ENCODE measurements around the gene GRHL1. TPM values are rescaled to one million over a fixed set of nuclear protein-coding genes. Genes with fewer than 3 reads are reported as not detected.

Gene GRHL1
- total RNA-seq, 1 experiment from 2014 or later = 2.5 TPM

- H3K23ac ChIP-seq (ENCODE audit: insufficient read length, low read depth, low read length) = no peak overlapping the region
- H3K79me1 ChIP-seq (ENCODE audit: insufficient read depth, low read depth, low read length, poor library complexity, severe bottlenecking) = no peaks in the 10 kb centered on the region
- no peak overlapping the region for H2AK5ac ChIP-seq (ENCODE audit: insufficient read length, low read length)
- Mint-ChIP-seq H3K27me3 (ENCODE audit: low read depth) (peaks cover 15% of the 10 kb centered on the region), H3K27ac (no peak overlapping the region; a peak in 1 of 7 replicates), H3K36me3 (ENCODE audit: insufficient read depth in 1 of 3, low read depth in 3 of 3) (no peaks in the 10 kb centered on the region; a peak in 1 of 7 replicates), H3K4me1 (no peaks in the 10 kb centered on the region), H3K9me3 (no peaks in the 10 kb centered on the region), H3K4me3 (no peak overlapping the region)
- H3K23me2 ChIP-seq (ENCODE audit: insufficient read length, low read depth, low read length, poor library complexity, severe bottlenecking) = peaks cover 4% of the 10 kb centered on the region
- H3K4ac ChIP-seq (ENCODE audit: low read depth, low read length) = no peak overlapping the region
- DNase-seq = no peak
- H3T11ph ChIP-seq (ENCODE audit: low read length) = no peak overlapping the region
- no peak overlapping the region for H2BK15ac ChIP-seq (ENCODE audit: low read depth, low read length)
- no peak overlapping the region for H2AFZ ChIP-seq (ENCODE audit: low read length)
- no peaks in the 10 kb centered on the region for H4K20me1 ChIP-seq (ENCODE audit: control insufficient read depth, insufficient read depth, insufficient read length)
- no peak overlapping the region for H2BK5ac ChIP-seq (ENCODE audit: insufficient read length, low read length)
- TF ChIP-seq, protein P1, sequence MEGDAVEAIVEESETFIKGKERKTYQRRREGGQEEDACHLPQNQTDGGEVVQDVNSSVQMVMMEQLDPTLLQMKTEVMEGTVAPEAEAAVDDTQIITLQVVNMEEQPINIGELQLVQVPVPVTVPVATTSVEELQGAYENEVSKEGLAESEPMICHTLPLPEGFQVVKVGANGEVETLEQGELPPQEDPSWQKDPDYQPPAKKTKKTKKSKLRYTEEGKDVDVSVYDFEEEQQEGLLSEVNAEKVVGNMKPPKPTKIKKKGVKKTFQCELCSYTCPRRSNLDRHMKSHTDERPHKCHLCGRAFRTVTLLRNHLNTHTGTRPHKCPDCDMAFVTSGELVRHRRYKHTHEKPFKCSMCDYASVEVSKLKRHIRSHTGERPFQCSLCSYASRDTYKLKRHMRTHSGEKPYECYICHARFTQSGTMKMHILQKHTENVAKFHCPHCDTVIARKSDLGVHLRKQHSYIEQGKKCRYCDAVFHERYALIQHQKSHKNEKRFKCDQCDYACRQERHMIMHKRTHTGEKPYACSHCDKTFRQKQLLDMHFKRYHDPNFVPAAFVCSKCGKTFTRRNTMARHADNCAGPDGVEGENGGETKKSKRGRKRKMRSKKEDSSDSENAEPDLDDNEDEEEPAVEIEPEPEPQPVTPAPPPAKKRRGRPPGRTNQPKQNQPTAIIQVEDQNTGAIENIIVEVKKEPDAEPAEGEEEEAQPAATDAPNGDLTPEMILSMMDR (conservative IDR thresholded peaks at IDR 0.05) = no peak
- no peak overlapping the region for H3K9ac ChIP-seq (ENCODE audit: extremely low read depth, insufficient read length, low read length)
- no peak overlapping the region for H2BK20ac ChIP-seq (ENCODE audit: low read depth, low read length, poor library complexity, severe bottlenecking)
- H4K91ac ChIP-seq (ENCODE audit: insufficient read length, low read depth, low read length) = no peak overlapping the region
- H3K56ac ChIP-seq (ENCODE audit: insufficient read length, low read depth, low read length) = no peak overlapping the region
- no peak overlapping the region for H2BK12ac ChIP-seq (ENCODE audit: insufficient read length, low read depth, low read length)
- no peak overlapping the region for H4K5ac ChIP-seq (ENCODE audit: insufficient read length, low read depth, low read length)
- no peaks in the 10 kb centered on the region for H3K9me3 ChIP-seq (ENCODE audit: control insufficient read depth, low read depth, low read length)
- H3K14ac ChIP-seq (ENCODE audit: insufficient read depth, low read length) = no peak overlapping the region
- H3K4me1 ChIP-seq (ENCODE audit: insufficient read depth, low read length) = no peaks in the 10 kb centered on the region
- H3K18ac ChIP-seq (ENCODE audit: insufficient read length, low read depth, low read length) = no peak overlapping the region
- no peak overlapping the region for H4K8ac ChIP-seq (replicated peaks; ENCODE audit: insufficient read length, low read depth, low read length)
- H3K27me3 ChIP-seq (ENCODE audit: insufficient read depth, low read length) = no peaks in the 10 kb centered on the region
- no peak overlapping the region for H3K27ac ChIP-seq (ENCODE audit: insufficient read length, low read depth, low read length)
- H3K79me2 ChIP-seq (ENCODE audit: insufficient read depth, low read length) = no peaks in the 10 kb centered on the region
- WGBS (ENCODE audit: extremely low coverage, insufficient read length, low lambda C conversion rate) = no CpG with 5 or more reads among the region's 8 CpGs
- H3K4me2 ChIP-seq (ENCODE audit: insufficient read depth, insufficient read length, low read length) = no peak overlapping the region
- no peak overlapping the region for H2BK120ac ChIP-seq (ENCODE audit: low read depth, low read length, poor library complexity, severe bottlenecking)
These were observed 67.7 kb downstream of the GRHL1 start for GRCh38 chr2:10019174-10019573.
